Measurements from ENCODE around the gene SUGT1. TPM values are rescaled to one million over a fixed set of nuclear protein-coding genes. Genes with fewer than 3 reads are reported as not detected.

The SUGT1 gene
- total RNA-seq, 1 donor from 2014 or later: 49.8 TPM

- Histone ChIP-seq H3K36me3 (ENCODE audit: control insufficient read depth, insufficient read depth, low read length) (no peaks in the 10 kb centered on the region), H3K27me3 (ENCODE audit: control insufficient read depth, insufficient read depth, low read length) (no peaks in the 10 kb centered on the region), H3K4me3 (ENCODE audit: low read depth, low read length) (no peak overlapping the region)
- TF ChIP-seq CTCF (IDR thresholded peaks at IDR 0.05; ENCODE audit: insufficient read depth, low read length, poor library complexity, severe bottlenecking): no peak
- DNase-seq (ENCODE audit: low read depth): no peak
Measured at GRCh38 chr13:52686376-52686775, 33.7 kb downstream of the SUGT1 start.

GRCh38 chr13:52695856-52696255, 43.2 kb downstream of the SUGT1 start:
- Histone ChIP-seq H3K36me3 (ENCODE audit: control insufficient read depth, insufficient read depth, low read length) (peaks cover 1% of the 10 kb centered on the region), H3K4me3 (ENCODE audit: low read depth, low read length) (no peak overlapping the region), H3K27me3 (ENCODE audit: control insufficient read depth, insufficient read depth, low read length) (no peaks in the 10 kb centered on the region)
- no peak for TF ChIP-seq CTCF (IDR thresholded peaks at IDR 0.05; ENCODE audit: insufficient read depth, low read length, poor library complexity, severe bottlenecking)
- no peak for DNase-seq (ENCODE audit: low read depth)

GRCh38 chr13:52696566-52696965, 43.9 kb downstream of the SUGT1 start:
- no peak for TF ChIP-seq CTCF (IDR thresholded peaks at IDR 0.05; ENCODE audit: insufficient read depth, low read length, poor library complexity, severe bottlenecking)
- Histone ChIP-seq H3K36me3 (ENCODE audit: control insufficient read depth, insufficient read depth, low read length) (peaks cover 1% of the 10 kb centered on the region), H3K27me3 (ENCODE audit: control insufficient read depth, insufficient read depth, low read length) (no peaks in the 10 kb centered on the region), H3K4me3 (ENCODE audit: low read depth, low read length) (no peak overlapping the region)
- no peak for DNase-seq (ENCODE audit: low read depth)

- TF ChIP-seq CTCF (IDR thresholded peaks at IDR 0.05; ENCODE audit: insufficient read depth, low read length, poor library complexity, severe bottlenecking): no peak
Measured at GRCh38 chr13:52701728-52702465, 49.3 kb downstream of the SUGT1 start.

GRCh38 chr13:52703482-52703881, 50.8 kb downstream of the SUGT1 start:
- no peak for TF ChIP-seq CTCF (IDR thresholded peaks at IDR 0.05; ENCODE audit: insufficient read depth, low read length, poor library complexity, severe bottlenecking)
- no peak for DNase-seq (ENCODE audit: low read depth)
- H3K36me3 ChIP-seq (ENCODE audit: control insufficient read depth, insufficient read depth, low read length): no peaks in the 10 kb centered on the region

More at GRCh38 chr13:52701728-52702465, 49.3 kb downstream of the SUGT1 start:
- no peaks in the 10 kb centered on the region for H3K36me3 ChIP-seq (ENCODE audit: control insufficient read depth, insufficient read depth, low read length)
- no peak for DNase-seq (ENCODE audit: low read depth)
- no peak overlapping the region for H3K4me3 ChIP-seq (ENCODE audit: low read depth, low read length)
- H3K27me3 ChIP-seq (ENCODE audit: control insufficient read depth, insufficient read depth, low read length): no peaks in the 10 kb centered on the region

GRCh38 chr13:52706081-52706480, 53.4 kb downstream of the SUGT1 start:
- no peak overlapping the region for H3K4me3 ChIP-seq (ENCODE audit: low read depth, low read length)
- H3K27me3 ChIP-seq (ENCODE audit: control insufficient read depth, insufficient read depth, low read length): no peaks in the 10 kb centered on the region
- DNase-seq (ENCODE audit: low read depth): no peak
- no peak for TF ChIP-seq CTCF (IDR thresholded peaks at IDR 0.05; ENCODE audit: insufficient read depth, low read length, poor library complexity, severe bottlenecking)
- H3K36me3 ChIP-seq (ENCODE audit: control insufficient read depth, insufficient read depth, low read length): no peaks in the 10 kb centered on the region

More at GRCh38 chr13:52703482-52703881, 50.8 kb downstream of the SUGT1 start:
- Histone ChIP-seq H3K27me3 (ENCODE audit: control insufficient read depth, insufficient read depth, low read length) (no peaks in the 10 kb centered on the region), H3K4me3 (ENCODE audit: low read depth, low read length) (no peak overlapping the region)
